Measurements from ENCODE around the gene COPS6. TPM values are rescaled to one million over a fixed set of nuclear protein-coding genes. Genes with fewer than 3 reads are reported as not detected.

The COPS6 gene
- total RNA-seq, 4 donors from 2014 or later = 30.1 to 57.8 (median 48.0) TPM

DNA sequence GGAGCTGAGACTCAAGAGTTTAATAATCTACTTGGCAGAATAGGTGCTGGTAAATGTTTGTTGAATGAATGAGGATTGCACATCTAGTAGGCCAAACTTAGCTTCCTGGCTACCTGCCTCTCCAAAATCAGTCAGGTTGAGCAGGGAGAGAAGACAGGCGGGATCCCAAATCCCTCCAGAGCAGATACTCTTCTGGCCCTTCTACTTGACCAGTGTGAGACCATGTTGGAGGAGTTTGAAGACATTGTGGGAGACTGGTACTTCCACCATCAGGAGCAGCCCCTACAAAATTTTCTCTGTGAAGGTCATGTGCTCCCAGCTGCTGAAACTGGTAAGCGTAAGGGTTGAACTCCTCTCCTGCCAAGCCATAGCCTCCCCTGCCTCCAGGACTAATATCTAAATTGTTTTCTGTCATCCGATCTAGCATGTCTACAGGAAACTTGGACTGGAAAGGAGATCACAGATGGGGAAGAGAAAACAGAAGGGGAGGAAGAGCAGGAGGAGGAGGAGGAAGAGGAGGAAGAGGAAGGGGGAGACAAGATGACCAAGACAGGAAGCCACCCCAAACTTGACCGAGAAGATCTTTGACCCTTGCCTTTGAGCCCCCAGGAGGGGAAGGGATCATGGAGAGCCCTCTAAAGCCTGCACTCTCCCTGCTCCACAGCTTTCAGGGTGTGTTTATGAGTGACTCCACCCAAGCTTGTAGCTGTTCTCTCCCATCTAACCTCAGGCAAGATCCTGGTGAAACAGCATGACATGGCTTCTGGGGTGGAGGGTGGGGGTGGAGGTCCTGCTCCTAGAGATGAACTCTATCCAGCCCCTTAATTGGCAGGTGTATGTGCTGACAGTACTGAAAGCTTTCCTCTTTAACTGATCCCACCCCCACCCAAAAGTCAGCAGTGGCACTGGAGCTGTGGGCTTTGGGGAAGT, 35.8 kb downstream of the COPS6 start:
- peak overlapping the region in 3 of 4 donors; percentile 97 to 99 (median 98) for H3K27ac ChIP-seq
- peaks cover 5 to 42% (median 16%) of the 10 kb centered on the region in 4 donors for H3K4me1 ChIP-seq
- no peaks in the 10 kb centered on the region for H3K27me3 ChIP-seq
- TF ChIP-seq, protein P1, sequence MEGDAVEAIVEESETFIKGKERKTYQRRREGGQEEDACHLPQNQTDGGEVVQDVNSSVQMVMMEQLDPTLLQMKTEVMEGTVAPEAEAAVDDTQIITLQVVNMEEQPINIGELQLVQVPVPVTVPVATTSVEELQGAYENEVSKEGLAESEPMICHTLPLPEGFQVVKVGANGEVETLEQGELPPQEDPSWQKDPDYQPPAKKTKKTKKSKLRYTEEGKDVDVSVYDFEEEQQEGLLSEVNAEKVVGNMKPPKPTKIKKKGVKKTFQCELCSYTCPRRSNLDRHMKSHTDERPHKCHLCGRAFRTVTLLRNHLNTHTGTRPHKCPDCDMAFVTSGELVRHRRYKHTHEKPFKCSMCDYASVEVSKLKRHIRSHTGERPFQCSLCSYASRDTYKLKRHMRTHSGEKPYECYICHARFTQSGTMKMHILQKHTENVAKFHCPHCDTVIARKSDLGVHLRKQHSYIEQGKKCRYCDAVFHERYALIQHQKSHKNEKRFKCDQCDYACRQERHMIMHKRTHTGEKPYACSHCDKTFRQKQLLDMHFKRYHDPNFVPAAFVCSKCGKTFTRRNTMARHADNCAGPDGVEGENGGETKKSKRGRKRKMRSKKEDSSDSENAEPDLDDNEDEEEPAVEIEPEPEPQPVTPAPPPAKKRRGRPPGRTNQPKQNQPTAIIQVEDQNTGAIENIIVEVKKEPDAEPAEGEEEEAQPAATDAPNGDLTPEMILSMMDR (IDR thresholded peaks at IDR 0.05) = no peak
- TF ChIP-seq POLR2A (IDR thresholded peaks at IDR 0.05) = no peak
- H3K36me3 ChIP-seq = no peaks in the 10 kb centered on the region
- peak overlapping the region in 1 of 4 donors; percentile 97 for H3K4me3 ChIP-seq
- no peaks in the 10 kb centered on the region for H3K9me3 ChIP-seq
- no peak for DNase-seq

DNA sequence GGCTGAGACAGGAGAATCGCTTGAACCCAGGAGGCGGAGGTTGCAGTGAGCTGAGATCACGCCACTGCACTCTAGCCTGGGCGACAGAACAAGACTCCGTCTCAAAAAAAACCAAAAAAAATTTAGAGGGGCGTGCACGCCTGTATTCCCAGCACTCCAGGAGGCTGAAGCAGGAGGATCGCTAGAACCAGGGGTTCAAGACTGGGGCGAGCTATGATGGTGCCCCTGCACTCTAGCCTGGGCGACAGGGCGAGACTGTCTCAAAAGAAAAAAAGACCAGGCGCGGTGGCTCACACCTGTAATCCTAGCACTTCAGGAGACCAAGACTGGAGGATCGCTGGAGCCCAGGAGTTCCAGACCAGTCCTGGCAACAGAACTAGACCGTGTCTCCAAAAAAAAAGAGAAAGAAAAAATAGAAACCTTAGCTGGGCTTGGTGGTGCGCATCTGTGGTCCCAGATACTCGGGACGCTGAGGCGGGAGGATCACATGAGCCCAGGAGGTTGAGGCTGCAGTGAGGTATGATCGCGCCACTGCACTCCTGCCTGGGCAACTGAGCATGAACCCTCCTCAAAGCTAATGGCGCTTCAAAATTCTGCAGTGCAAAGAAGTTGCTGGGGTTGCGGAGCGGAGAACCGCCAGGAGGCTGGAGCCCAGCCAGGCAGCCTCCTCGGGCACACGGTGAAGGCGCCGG, 37.6 kb downstream of the COPS6 start:
- Histone ChIP-seq H3K27me3 (no peaks in the 10 kb centered on the region), H3K36me3 (no peaks in the 10 kb centered on the region), H3K4me3 (peak overlapping the region; percentile 65 to 97 (median 92)), H3K4me1 (peaks cover 0 to 45% (median 11%) of the 10 kb centered on the region in 4 donors), H3K27ac (peak overlapping the region; percentile 97 to 99 (median 98)), H3K9me3 (no peaks in the 10 kb centered on the region)
- peak in 1 of 3 donors; percentile 67 for DNase-seq
- no peak for TF ChIP-seq POLR2A (IDR thresholded peaks at IDR 0.05)
- TF ChIP-seq, protein P1 (IDR thresholded peaks at IDR 0.05) = peak in 2 of 6 experiments; percentile 9 to 18

DNA sequence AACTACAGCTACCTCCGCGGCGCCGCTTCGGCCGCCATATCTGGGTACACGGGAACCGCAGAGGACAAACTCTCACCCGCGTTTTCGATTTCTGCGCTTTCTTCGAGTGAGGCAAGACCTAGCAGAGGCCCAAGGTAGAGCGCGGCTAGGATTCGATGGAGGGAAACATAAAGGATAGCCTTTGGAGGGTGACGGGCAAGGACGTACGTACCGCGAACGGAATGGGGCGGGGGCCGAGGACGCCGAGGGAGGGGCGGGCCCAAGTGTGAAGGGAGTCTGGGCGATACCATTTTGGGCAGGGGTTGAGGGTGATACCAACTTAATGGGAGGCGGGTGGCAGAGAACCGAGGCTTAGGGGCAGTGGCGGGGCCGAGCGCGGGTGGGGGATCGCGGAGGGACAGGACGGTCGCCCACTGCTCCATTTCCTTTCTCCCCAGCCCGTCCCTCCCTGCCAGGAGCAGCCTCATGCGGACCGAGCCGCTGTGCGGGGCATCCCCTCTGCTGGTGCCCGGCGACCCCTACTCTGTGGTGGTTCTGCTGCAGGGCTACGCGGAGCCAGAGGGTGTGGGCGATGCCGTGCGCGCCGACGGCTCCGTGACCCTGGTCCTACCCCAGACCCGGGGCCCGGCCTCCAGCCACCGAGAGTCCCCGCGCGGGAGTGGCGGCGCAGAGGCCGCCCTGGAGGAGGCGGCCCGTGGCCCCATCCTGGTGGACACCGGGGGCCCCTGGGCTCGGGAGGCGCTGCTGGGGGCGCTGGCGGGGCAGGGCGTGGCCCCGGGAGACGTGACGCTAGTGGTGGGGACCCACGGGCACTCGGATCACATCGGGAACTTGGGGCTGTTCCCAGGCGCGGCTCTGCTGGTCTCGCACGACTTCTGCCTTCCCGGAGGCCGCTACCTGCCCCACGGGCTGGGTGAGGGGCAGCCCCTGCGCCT, 38.4 kb downstream of the COPS6 start, which contains the start of gene MBLAC1:
Gene MBLAC1, plus strand, starts transcription at position 37 of the 935 bp plus-strand sequence. Its CDS starts 429 bp downstream, at position 466.
- H3K4me1 ChIP-seq = peaks cover 0 to 53% (median 11%) of the 10 kb centered on the region in 4 donors
- TF ChIP-seq, protein P1 (IDR thresholded peaks at IDR 0.05) = no peak
- TF ChIP-seq POLR2A (IDR thresholded peaks at IDR 0.05) = peak; percentile 79 to 85
- peak within 1 kb of the TSS; percentile 65 to 97 (median 92) for H3K4me3 ChIP-seq
- H3K36me3 ChIP-seq = no peaks in the 10 kb centered on the region
- peak; percentile 92 to 96 (median 93) for DNase-seq
- peak within 1 kb of the TSS; percentile 97 to 99 (median 98) for H3K27ac ChIP-seq
- H3K27me3 ChIP-seq = no peaks in the 10 kb centered on the region
- H3K9me3 ChIP-seq = no peaks in the 10 kb centered on the region

DNA sequence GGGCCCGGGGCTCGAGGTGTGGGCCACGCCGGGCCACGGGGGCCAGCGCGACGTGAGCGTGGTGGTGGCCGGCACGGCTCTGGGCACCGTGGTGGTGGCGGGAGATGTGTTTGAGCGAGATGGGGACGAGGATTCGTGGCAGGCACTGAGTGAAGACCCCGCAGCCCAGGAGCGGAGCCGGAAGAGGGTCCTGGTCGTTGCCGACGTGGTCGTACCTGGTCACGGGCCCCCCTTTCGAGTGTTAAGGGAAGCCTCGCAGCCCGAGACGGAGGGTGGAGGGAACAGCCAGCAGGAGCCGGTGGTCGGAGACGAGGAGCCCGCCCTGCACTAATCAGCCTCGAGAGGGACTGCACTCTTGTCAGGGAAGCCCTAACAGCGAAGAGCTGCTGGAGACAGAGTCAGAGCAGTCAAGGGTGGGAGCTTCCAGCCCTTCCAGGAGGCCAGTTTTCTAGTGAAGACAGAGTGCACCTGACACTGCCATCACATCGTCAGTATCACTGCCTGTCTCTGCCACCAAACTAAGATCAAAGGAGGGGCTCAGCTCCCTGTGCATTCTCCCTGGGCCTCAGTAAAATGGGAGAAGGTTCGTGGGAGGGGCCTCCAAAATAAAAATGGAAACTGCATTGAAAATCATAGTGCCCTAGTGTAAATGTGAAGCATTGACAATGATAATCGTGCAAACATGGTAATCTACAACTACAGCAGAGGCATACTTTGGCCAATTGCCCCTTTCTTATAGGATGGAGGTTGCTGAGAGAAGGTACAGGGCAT, 39.3 kb downstream of the COPS6 start:
- no peak for TF ChIP-seq POLR2A (IDR thresholded peaks at IDR 0.05)
- TF ChIP-seq, protein P1 (IDR thresholded peaks at IDR 0.05) = peak in 1 of 6 experiments; percentile 2
- Histone ChIP-seq H3K36me3 (no peaks in the 10 kb centered on the region), H3K4me1 (peaks cover 0 to 57% (median 11%) of the 10 kb centered on the region in 4 donors), H3K27me3 (no peaks in the 10 kb centered on the region), H3K27ac (peak overlapping the region; percentile 97 to 99 (median 98)), H3K9me3 (no peaks in the 10 kb centered on the region), H3K4me3 (peak overlapping the region; percentile 65 to 97 (median 92))
- peak; percentile 25 to 61 (median 57) for DNase-seq
